Trophoblast cell (in vitro differentiated cells and primary cell): Measurements from ENCODE around the gene ATP23.

Source experiments
- DNase-seq, 2 donors: peaks; one replicate each; pipeline ENCODE4 v3.0.0-alpha.2; 2016
- H2AFZ ChIP-seq: 2 replicates; pipeline ENCODE4 v1.6.1; 2013; ENCODE audit warnings: low read length, moderate library complexity, mild to moderate bottlenecking; ENCODE audit not compliant: insufficient read depth, poor library complexity
- H2AK5ac ChIP-seq: 2 replicates; pipeline ENCODE4 v1.6.1; 2013; ENCODE audit warnings: mild to moderate bottlenecking, low read length
- H2BK120ac ChIP-seq: 2 replicates; pipeline ENCODE4 v1.6.1; 2013; ENCODE audit warnings: low read length, mild to moderate bottlenecking, moderate library complexity; ENCODE audit not compliant: insufficient read depth, poor library complexity
- H2BK12ac ChIP-seq: 2 replicates; pipeline ENCODE4 v1.6.1; 2013; ENCODE audit warnings: mild to moderate bottlenecking, low read length, moderate library complexity
- H2BK5ac ChIP-seq: 2 replicates; pipeline ENCODE4 v1.6.1; 2013; ENCODE audit warnings: low read length, low read depth, moderate library complexity, mild to moderate bottlenecking; ENCODE audit not compliant: poor library complexity
- H3K14ac ChIP-seq: 2 replicates; pipeline ENCODE4 v1.6.1; 2013; ENCODE audit warnings: mild to moderate bottlenecking, low read length
- H3K18ac ChIP-seq: 2 replicates; pipeline ENCODE4 v1.6.1; 2013; ENCODE audit warnings: mild to moderate bottlenecking, low read length
- H3K23ac ChIP-seq: 2 replicates; pipeline ENCODE4 v1.6.1; 2013; ENCODE audit warnings: low read length
- H3K27ac ChIP-seq: 2 replicates; pipeline ENCODE4 v1.5.1; 2013; ENCODE audit warnings: low read depth, mild to moderate bottlenecking, inconsistent platforms, low read length, moderate library complexity
- H3K27me3 ChIP-seq: 2 replicates; pipeline ENCODE4 v1.6.1; 2013; ENCODE audit warnings: inconsistent platforms, mild to moderate bottlenecking, low read length, moderate library complexity; ENCODE audit not compliant: insufficient read depth
- H3K36me3 ChIP-seq, 2 experiments: 1 replicate in 1 of 2; 2 replicates in 1 of 2; pipeline ENCODE4 v1.6.1; 2013; ENCODE audit warnings: low read length in 2 of 2, mild to moderate bottlenecking in 2 of 2, moderate library complexity in 1 of 2; ENCODE audit not compliant: insufficient read depth in 2 of 2, control insufficient read depth in 1 of 2
- H3K4ac ChIP-seq: 2 replicates; pipeline ENCODE4 v1.6.1; 2013; ENCODE audit warnings: low read depth, mild to moderate bottlenecking, low read length, moderate library complexity
- H3K4me1 ChIP-seq, 2 experiments: 1 replicate in 1 of 2; 2 replicates in 1 of 2; pipeline ENCODE4 v1.6.1; 2013; ENCODE audit warnings: low read length in 2 of 2, mild to moderate bottlenecking in 2 of 2, moderate library complexity in 1 of 2; ENCODE audit not compliant: insufficient read depth in 2 of 2, control insufficient read depth in 1 of 2
- H3K4me2 ChIP-seq: 2 replicates; pipeline ENCODE4 v1.6.1; 2013; ENCODE audit warnings: inconsistent platforms, mild to moderate bottlenecking, low read length, moderate library complexity
- H3K4me3 ChIP-seq: 2 replicates; pipeline ENCODE4 v1.5.1; 2013; ENCODE audit warnings: mild to moderate bottlenecking, low read depth, low read length, inconsistent platforms
- H3K79me1 ChIP-seq: one replicate; pipeline ENCODE4 v1.6.1; 2013; ENCODE audit warnings: low read length
- H3K79me2 ChIP-seq: 2 replicates; pipeline ENCODE4 v1.6.1; 2013; ENCODE audit warnings: low read length, mild to moderate bottlenecking; ENCODE audit not compliant: control insufficient read depth, insufficient read depth, poor library complexity
- H3K9ac ChIP-seq: 2 replicates; pipeline ENCODE4 v1.6.1; 2013; ENCODE audit warnings: mild to moderate bottlenecking, low read length
- H3K9me3 ChIP-seq: 2 replicates; pipeline ENCODE4 v1.6.1; 2013; ENCODE audit warnings: low read depth, mild to moderate bottlenecking, control low read depth, inconsistent platforms, low read length; ENCODE audit not compliant: insufficient read depth
- H4K12ac ChIP-seq: 2 replicates; pipeline ENCODE4 v1.6.1; 2013; ENCODE audit warnings: low read depth, mild to moderate bottlenecking, low read length, moderate library complexity
- H4K8ac ChIP-seq: 2 replicates; pipeline ENCODE4 v1.6.1; 2013; ENCODE audit warnings: low read depth, mild to moderate bottlenecking, low read length, moderate library complexity
- H4K91ac ChIP-seq: one replicate; pipeline ENCODE4 v1.6.1; 2013; ENCODE audit warnings: low read depth, mild to moderate bottlenecking, low read length, moderate library complexity
- WGBS: extraction: QIAGEN DNeasy Blood & Tissue Kit; methylation state at CpG from one replicate; pipeline ENCODE4 v1.1.7; 2013; ENCODE audit warnings: missing lambda C conversion rate; ENCODE audit not compliant: insufficient read length, insufficient coverage; ENCODE audit errors: extremely low coverage; 5-methylcytosine and 5-hydroxymethylcytosine counted together

Gene ATP23

DNA sequence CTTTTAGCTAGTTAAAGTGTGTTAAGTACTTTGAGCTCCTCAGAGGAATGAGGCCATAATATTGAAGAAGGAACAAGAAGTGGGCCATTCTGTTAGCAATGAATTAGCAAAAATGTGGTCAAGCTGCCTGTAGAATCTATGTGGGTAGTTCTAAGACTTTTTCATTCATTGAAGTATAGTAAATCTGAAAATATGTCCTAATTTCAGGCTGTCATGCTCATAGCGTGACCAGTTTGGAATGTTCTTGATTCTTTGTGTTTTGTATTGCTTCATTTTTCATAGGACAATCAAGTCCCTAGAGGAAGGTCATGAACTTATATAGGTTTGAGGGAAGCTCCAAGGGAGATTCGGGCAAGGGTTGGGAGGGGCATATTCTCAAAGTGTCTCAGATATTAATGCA lies 11.4 kb downstream of the ATP23 start:
- H2BK120ac ChIP-seq = no peak overlapping the region
- DNase-seq = peak; percentile 38 to 82
- WGBS = no CpG with 5 or more reads among the region's 2 CpGs

DNA sequence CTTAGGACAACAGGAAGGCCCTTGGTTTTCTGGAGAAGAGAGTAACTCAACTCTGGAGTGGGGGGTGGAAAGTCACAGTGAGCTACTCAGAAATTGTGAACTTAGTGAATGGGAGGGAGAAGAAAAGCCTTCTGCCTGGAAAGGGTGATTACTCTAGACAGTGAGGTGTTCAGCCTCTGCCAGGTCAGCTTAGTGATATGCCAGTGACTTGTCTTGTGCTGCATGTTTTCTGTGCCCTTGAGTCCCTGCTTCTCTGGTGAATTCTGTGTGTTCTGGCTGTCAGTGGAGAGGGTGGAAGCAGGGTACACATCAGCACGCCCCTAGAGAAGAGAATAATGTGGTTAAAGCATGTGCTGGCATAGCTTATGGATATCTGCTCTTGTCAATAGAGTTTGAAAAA lies 13.4 kb downstream of the ATP23 start:
- H3K18ac ChIP-seq = no peak overlapping the region
- H3K36me3 ChIP-seq = peaks cover 4 to 5% of the 10 kb centered on the region in 2 experiments
- H2AFZ ChIP-seq = no peak overlapping the region
- H3K27ac ChIP-seq = no peak overlapping the region
- H4K91ac ChIP-seq = no peak overlapping the region
- H3K79me1 ChIP-seq = no peaks in the 10 kb centered on the region
- no peak overlapping the region for H2AK5ac ChIP-seq
- no peak overlapping the region for H4K12ac ChIP-seq
- H3K4ac ChIP-seq = no peak overlapping the region
- no peak overlapping the region for H2BK120ac ChIP-seq
- H3K9ac ChIP-seq = no peak overlapping the region
- no peak overlapping the region for H2BK12ac ChIP-seq
- H3K4me2 ChIP-seq = no peak overlapping the region
- H2BK5ac ChIP-seq = no peak overlapping the region
- H3K14ac ChIP-seq = no peak overlapping the region
- DNase-seq = no peak
- WGBS = no CpG with 5 or more reads among the region's 1 CpG
- H3K79me2 ChIP-seq = no peaks in the 10 kb centered on the region
- no peak overlapping the region for H4K8ac ChIP-seq
- peaks cover 2% of the 10 kb centered on the region for H3K9me3 ChIP-seq
- no peak overlapping the region for H3K4me3 ChIP-seq
- H3K23ac ChIP-seq = no peak overlapping the region
- H3K4me1 ChIP-seq = no peaks in the 10 kb centered on the region
- H3K27me3 ChIP-seq = no peaks in the 10 kb centered on the region

More for the DNA sequence above, 11.4 kb downstream of the ATP23 start:
- H3K4me1 ChIP-seq = no peaks in the 10 kb centered on the region
- H3K23ac ChIP-seq = no peak overlapping the region
- no peak overlapping the region for H3K18ac ChIP-seq
- H4K91ac ChIP-seq = no peak overlapping the region
- H4K12ac ChIP-seq = no peak overlapping the region
- H3K4me3 ChIP-seq = no peak overlapping the region
- H3K27ac ChIP-seq = no peak overlapping the region
- no peaks in the 10 kb centered on the region for H3K79me1 ChIP-seq
- H2AK5ac ChIP-seq = no peak overlapping the region
- no peaks in the 10 kb centered on the region for H3K9me3 ChIP-seq
- H3K4me2 ChIP-seq = no peak overlapping the region
- H2BK5ac ChIP-seq = no peak overlapping the region
- H3K9ac ChIP-seq = no peak overlapping the region
- H3K4ac ChIP-seq = no peak overlapping the region
- H3K36me3 ChIP-seq = peaks cover 2 to 4% of the 10 kb centered on the region in 2 experiments
- no peaks in the 10 kb centered on the region for H3K27me3 ChIP-seq
- H2BK12ac ChIP-seq = no peak overlapping the region
- no peak overlapping the region for H4K8ac ChIP-seq
- H3K14ac ChIP-seq = no peak overlapping the region
- H3K79me2 ChIP-seq = no peaks in the 10 kb centered on the region
- no peak overlapping the region for H2AFZ ChIP-seq

DNA sequence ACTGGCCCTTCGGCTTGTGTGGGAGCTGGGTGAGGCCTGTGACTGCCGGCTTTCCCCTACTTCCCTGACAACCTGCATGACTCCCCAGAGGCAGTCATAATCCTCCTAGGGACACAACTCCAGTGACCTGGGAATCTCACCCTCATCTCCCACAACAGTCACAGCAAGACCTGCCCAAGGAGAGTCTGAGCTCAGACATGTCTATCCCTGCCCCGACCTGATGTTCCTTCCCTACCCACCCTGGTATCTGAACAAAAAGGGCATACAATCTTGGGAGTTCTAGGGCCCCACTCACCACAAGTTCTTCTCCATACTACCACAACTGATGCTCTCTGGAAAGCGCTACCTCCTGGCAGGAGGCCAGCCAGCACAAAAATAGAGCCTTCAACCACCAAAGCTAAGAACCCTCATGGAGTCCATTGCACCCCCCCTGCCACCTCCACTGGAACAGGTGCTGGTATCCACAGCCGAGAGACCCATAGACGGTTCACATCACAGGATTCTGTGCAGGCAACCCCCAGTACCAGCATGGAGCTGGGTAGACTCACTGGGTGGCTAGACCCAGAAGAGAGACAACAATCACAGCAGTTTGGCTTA lies 16.8 kb downstream of the ATP23 start:
- no peaks in the 10 kb centered on the region for H3K4me1 ChIP-seq
- H3K36me3 ChIP-seq = peaks cover 4 to 5% of the 10 kb centered on the region in 2 experiments
- H2BK5ac ChIP-seq = no peak overlapping the region
- no peaks in the 10 kb centered on the region for H3K79me1 ChIP-seq
- no peaks in the 10 kb centered on the region for H3K27me3 ChIP-seq
- no peak overlapping the region for H3K4me2 ChIP-seq
- no peak overlapping the region for H4K8ac ChIP-seq
- H4K12ac ChIP-seq = no peak overlapping the region
- no peaks in the 10 kb centered on the region for H3K79me2 ChIP-seq
- H4K91ac ChIP-seq = no peak overlapping the region
- H3K14ac ChIP-seq = no peak overlapping the region
- no peak overlapping the region for H3K4ac ChIP-seq
- H3K9ac ChIP-seq = no peak overlapping the region
- H3K18ac ChIP-seq = no peak overlapping the region
- no peak overlapping the region for H3K23ac ChIP-seq
- H3K9me3 ChIP-seq = peaks cover 2% of the 10 kb centered on the region
- no CpG with 5 or more reads among the region's 6 CpGs for WGBS
- H3K27ac ChIP-seq = no peak overlapping the region
- H2BK12ac ChIP-seq = no peak overlapping the region
- H2AFZ ChIP-seq = no peak overlapping the region
- no peak for DNase-seq
- no peak overlapping the region for H2BK120ac ChIP-seq
- no peak overlapping the region for H2AK5ac ChIP-seq
- H3K4me3 ChIP-seq = no peak overlapping the region

DNA sequence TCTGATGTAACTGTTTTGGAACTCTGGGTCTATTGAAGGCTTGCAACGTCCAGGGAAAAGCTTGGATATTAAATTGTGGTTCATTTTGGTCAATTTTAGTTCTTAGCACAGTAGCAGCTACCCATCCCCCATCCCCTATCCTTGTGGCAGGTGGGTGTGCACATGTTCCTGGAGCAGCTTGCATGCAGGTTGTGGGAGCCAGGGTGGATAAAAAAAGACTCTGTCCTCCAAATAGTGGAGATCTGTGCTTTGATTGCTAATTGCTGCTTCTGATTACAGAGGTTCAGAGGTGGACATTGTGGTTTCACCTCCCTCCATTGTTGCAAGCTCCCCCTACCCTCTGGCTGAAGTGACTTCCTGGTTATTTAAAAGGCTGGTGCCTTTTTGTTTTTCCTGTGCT lies 23.1 kb downstream of the ATP23 start:
- no peak overlapping the region for H2AK5ac ChIP-seq

More for the DNA sequence above, 23.1 kb downstream of the ATP23 start:
- no peak overlapping the region for H2AFZ ChIP-seq
- no peak overlapping the region for H4K8ac ChIP-seq
- H2BK12ac ChIP-seq = no peak overlapping the region
- no peak for DNase-seq
- no peaks in the 10 kb centered on the region for H3K27me3 ChIP-seq
- no peak overlapping the region for H2BK5ac ChIP-seq
- H3K4ac ChIP-seq = no peak overlapping the region
- no peak overlapping the region for H2BK120ac ChIP-seq
- no CpG with 5 or more reads among the region's 1 CpG for WGBS
- H4K12ac ChIP-seq = no peak overlapping the region
- no peak overlapping the region for H3K18ac ChIP-seq
- H3K27ac ChIP-seq = no peak overlapping the region
- no peaks in the 10 kb centered on the region for H3K79me1 ChIP-seq
- H3K4me2 ChIP-seq = no peak overlapping the region
- H3K14ac ChIP-seq = no peak overlapping the region
- H3K4me1 ChIP-seq = no peaks in the 10 kb centered on the region
- H3K23ac ChIP-seq = no peak overlapping the region
- no peak overlapping the region for H3K9ac ChIP-seq
- no peak overlapping the region for H3K4me3 ChIP-seq
- no peaks in the 10 kb centered on the region for H3K79me2 ChIP-seq
- H4K91ac ChIP-seq = no peak overlapping the region
- no peaks in the 10 kb centered on the region for H3K36me3 ChIP-seq
- H3K9me3 ChIP-seq = no peaks in the 10 kb centered on the region
